ENCODE data around the gene IL17A. TPM values are rescaled to one million over a fixed set of nuclear protein-coding genes. Genes with fewer than 3 reads are reported as not detected.
"Not testable (repeated sequence)": the region's sequence is repeated elsewhere in the genome, so short reads cannot be mapped to it uniquely, and the experiment has no call there.

Gene IL17A
- total RNA-seq, 4 donors from 2014 or later, result not detected

DNA sequence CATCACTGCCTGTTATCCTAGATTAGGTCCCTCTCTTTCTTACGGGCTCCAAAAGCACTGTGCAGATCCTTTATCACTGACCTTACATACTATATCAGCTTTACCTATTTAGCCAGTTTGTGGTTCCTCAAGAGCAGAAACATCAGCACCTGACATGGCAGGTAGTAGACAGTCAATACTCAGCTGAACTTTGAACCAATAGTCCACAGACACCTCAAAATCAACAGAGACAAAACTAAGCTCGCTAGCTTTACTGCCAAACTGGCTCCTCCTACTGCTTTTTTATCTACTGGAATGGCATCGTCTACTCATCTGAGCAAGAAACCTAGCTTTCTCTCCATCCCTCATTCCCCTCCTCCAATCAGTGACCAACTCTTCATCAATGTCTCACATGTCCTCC is 5.6 kb downstream of the IL17A start:
- no peaks in the 10 kb centered on the region for H3K36me3 ChIP-seq
- no peaks in the 10 kb centered on the region for H3K4me1 ChIP-seq
- no peaks in the 10 kb centered on the region for H3K27me3 ChIP-seq
- no peak overlapping the region for H3K4me3 ChIP-seq
- no peaks in the 10 kb centered on the region for H3K9me3 ChIP-seq
- in situ Hi-C loops (cut with MboI; ENCODE audit: low sequenced_read_pairs in 4 of 4) (no loop called here), intact Hi-C loops (cut with DNase I; ENCODE audit: low total_unique reads) (no loop called here)
- H3K27ac ChIP-seq, result no peak overlapping the region
- no peak for ATAC-seq
- DNase-seq, result no peak
- no peak for TF ChIP-seq POLR2A (IDR thresholded peaks at IDR 0.05)
- TF ChIP-seq CTCF (IDR thresholded peaks at IDR 0.05 in 4 of 5, conservative IDR thresholded peaks at IDR 0.05 in 1 of 5), result no peak

DNA sequence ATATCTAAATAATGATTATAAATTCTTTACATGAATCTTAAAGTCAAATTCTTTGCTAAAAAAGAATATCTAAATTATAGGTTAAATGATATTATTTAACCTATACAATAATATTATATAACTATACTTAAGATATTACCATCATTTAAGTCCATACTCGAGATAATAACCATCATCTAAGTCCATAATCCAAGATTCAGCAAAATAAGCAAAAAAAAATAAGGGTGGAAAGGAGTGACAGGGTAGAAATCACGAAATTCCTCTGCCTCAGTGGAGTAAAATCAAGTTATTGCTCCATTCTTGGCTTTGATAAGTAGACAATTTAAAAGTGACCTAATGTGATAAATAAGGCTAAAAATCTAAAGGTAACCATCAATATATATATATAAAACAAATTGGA is 9.7 kb downstream of the IL17A start:
- Histone ChIP-seq H3K36me3 (no peaks in the 10 kb centered on the region), H3K27me3 (no peaks in the 10 kb centered on the region), H3K27ac (no peak overlapping the region), H3K4me3 (no peak overlapping the region), H3K4me1 (no peaks in the 10 kb centered on the region), H3K9me3 (no peaks in the 10 kb centered on the region)
- in situ Hi-C loops (cut with MboI; ENCODE audit: low sequenced_read_pairs in 4 of 4), result no loop called here
- TF ChIP-seq CTCF (IDR thresholded peaks at IDR 0.05 in 4 of 5, conservative IDR thresholded peaks at IDR 0.05 in 1 of 5) (no peak), POLR2A (IDR thresholded peaks at IDR 0.05) (no peak)
- ATAC-seq (no peak), DNase-seq (no peak)
- intact Hi-C loops (cut with DNase I; ENCODE audit: low total_unique reads), result no loop called here

DNA sequence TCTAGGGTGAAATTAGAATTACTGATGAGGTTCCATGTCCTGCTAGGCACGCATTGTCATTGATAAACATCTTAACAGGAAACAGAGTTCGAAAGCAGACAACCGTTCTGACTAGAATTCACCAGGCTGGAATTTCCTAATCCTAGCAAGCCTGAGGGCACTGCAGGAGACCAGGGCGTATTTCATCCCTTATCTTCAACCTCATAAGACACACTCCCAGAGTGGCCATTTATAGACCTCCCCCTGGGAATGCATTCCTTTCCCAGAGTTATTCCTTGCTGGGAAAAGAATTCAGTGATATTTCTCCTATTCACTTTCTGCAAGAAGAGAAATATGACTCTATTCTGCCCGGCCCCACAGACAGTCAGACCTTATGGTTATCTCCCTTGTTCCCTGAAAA is 13.9 kb downstream of the IL17A start:
- ATAC-seq; intact Hi-C loops (cut with DNase I; ENCODE audit: low total_unique reads): not testable (repeated sequence)

DNA sequence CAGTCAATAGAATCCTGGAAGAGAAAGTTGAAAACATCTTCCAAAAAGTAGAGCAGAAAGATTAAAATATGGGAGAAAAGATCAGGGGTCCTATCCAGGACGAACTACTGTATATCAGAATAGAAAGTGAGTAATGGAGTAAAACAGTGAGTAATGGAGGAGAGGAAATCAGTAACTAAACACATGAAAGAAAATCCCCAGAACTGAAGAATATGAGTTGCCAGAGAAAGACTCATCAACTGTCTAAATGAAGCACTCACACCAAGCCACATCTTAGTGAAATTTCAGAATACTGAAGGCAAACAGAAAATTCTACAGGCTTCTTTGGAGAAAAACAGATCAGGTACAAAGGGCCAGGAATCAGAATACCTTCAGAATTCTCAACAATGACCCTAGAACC is 14.9 kb downstream of the IL17A start:
- Histone ChIP-seq H3K36me3 (no peaks in the 10 kb centered on the region), H3K4me1 (no peaks in the 10 kb centered on the region), H3K4me3 (no peak overlapping the region), H3K9me3 (no peaks in the 10 kb centered on the region), H3K27ac (no peak overlapping the region), H3K27me3 (no peaks in the 10 kb centered on the region)
- in situ Hi-C loops (cut with MboI; ENCODE audit: low sequenced_read_pairs in 4 of 4), result no loop called here
- ATAC-seq (no peak), DNase-seq (no peak)
- intact Hi-C loops (cut with DNase I; ENCODE audit: low total_unique reads), result no loop called here
- TF ChIP-seq POLR2A (IDR thresholded peaks at IDR 0.05) (no peak), CTCF (IDR thresholded peaks at IDR 0.05 in 4 of 5, conservative IDR thresholded peaks at IDR 0.05 in 1 of 5) (no peak)

More for the DNA sequence above, 13.9 kb downstream of the IL17A start:
- H3K27ac ChIP-seq; H3K4me1 ChIP-seq; H3K27me3 ChIP-seq; H3K9me3 ChIP-seq; H3K36me3 ChIP-seq; DNase-seq; H3K4me3 ChIP-seq; in situ Hi-C loops (cut with MboI; ENCODE audit: low sequenced_read_pairs in 4 of 4): not testable (repeated sequence)

GRCh38 chr6:52201493-52201892 is 15.3 kb downstream of the IL17A start:
- Histone ChIP-seq H3K27ac (no peak overlapping the region), H3K27me3 (no peaks in the 10 kb centered on the region)

More at GRCh38 chr6:52201493-52201892, 15.3 kb downstream of the IL17A start:
- no peak overlapping the region for H3K4me3 ChIP-seq
- ATAC-seq (no peak), DNase-seq (no peak)
- in situ Hi-C loops (cut with MboI; ENCODE audit: low sequenced_read_pairs in 4 of 4), result no loop called here
- TF ChIP-seq POLR2A (IDR thresholded peaks at IDR 0.05), result no peak
- TF ChIP-seq CTCF (IDR thresholded peaks at IDR 0.05 in 4 of 5, conservative IDR thresholded peaks at IDR 0.05 in 1 of 5), result no peak
- no peaks in the 10 kb centered on the region for H3K9me3 ChIP-seq
- H3K36me3 ChIP-seq, result no peaks in the 10 kb centered on the region
- H3K4me1 ChIP-seq, result no peaks in the 10 kb centered on the region
- intact Hi-C loops (cut with DNase I; ENCODE audit: low total_unique reads), result no loop called here
